GM23338 (cell line): ENCODE results near the gene HCN3.

Source experiments
- CREB1 ChIP-seq: fragments of 250-450 bp; sonication (Bioruptor Pico); IDR thresholded peaks from 2 replicates; pipeline ENCODE4 v1.5.0; 2020; ENCODE audit warnings: low read depth, mild to moderate bottlenecking, moderate library complexity
- CTCF ChIP-seq, 2 experiments: fragments of 200-600 bp in 1 of 2; sonication (generic) in 1 of 2; conservative IDR thresholded peaks; 2 replicates each; pipeline versions ENCODE4 v1.5.1 to v1.6.1; 2016 to 2017; ENCODE audit warnings: antibody characterized with exemption in 2 of 2, low read depth in 2 of 2, mild to moderate bottlenecking in 2 of 2, moderate library complexity in 1 of 2
- EZH2 ChIP-seq: fragments of 200-600 bp; sonication (generic); IDR thresholded peaks from one replicate; pipeline ENCODE4 v1.8.0; 2017; ENCODE audit warnings: antibody characterized with exemption, mild to moderate bottlenecking, low read depth; ENCODE audit not compliant: unreplicated experiment
- EZH2phosphoT487 ChIP-seq: fragments of 200-600 bp; sonication (generic); IDR thresholded peaks from one replicate; pipeline ENCODE4 v1.8.1; 2018; ENCODE audit warnings: antibody characterized with exemption; ENCODE audit not compliant: unreplicated experiment
- NANOG ChIP-seq: IDR thresholded peaks from 2 replicates; pipeline ENCODE4 v1.6.1; 2016; ENCODE audit warnings: antibody characterized with exemption, borderline replicate concordance
- POLR2AphosphoS5 ChIP-seq: IDR thresholded peaks from 2 replicates; pipeline ENCODE4 v1.6.1; 2016; ENCODE audit warnings: antibody characterized with exemption, low read depth
- STAT1 ChIP-seq: IDR thresholded peaks from one replicate; pipeline ENCODE4 v1.6.1; 2016; ENCODE audit warnings: antibody characterized with exemption; ENCODE audit not compliant: unreplicated experiment
- ZNF462 ChIP-seq: fragments of 250-450 bp; sonication (Bioruptor Pico); IDR thresholded peaks from 2 replicates; pipeline ENCODE4 v1.5.0; 2020; ENCODE audit warnings: mild to moderate bottlenecking, moderate library complexity
- TF ChIP-seq, protein P1 (sequence below): IDR thresholded peaks from one replicate; pipeline ENCODE4 v1.6.1; 2018; ENCODE audit warnings: antibody characterized with exemption; ENCODE audit not compliant: unreplicated experiment

GRCh38 chr1:155267373-155267772, 9.9 kb upstream of the HCN3 start:
- TF ChIP-seq CTCF (conservative IDR thresholded peaks at IDR 0.05; ENCODE audit: low read depth in 2 of 2), result no peak
- TF ChIP-seq POLR2AphosphoS5, result no peak
- TF ChIP-seq, protein P1, sequence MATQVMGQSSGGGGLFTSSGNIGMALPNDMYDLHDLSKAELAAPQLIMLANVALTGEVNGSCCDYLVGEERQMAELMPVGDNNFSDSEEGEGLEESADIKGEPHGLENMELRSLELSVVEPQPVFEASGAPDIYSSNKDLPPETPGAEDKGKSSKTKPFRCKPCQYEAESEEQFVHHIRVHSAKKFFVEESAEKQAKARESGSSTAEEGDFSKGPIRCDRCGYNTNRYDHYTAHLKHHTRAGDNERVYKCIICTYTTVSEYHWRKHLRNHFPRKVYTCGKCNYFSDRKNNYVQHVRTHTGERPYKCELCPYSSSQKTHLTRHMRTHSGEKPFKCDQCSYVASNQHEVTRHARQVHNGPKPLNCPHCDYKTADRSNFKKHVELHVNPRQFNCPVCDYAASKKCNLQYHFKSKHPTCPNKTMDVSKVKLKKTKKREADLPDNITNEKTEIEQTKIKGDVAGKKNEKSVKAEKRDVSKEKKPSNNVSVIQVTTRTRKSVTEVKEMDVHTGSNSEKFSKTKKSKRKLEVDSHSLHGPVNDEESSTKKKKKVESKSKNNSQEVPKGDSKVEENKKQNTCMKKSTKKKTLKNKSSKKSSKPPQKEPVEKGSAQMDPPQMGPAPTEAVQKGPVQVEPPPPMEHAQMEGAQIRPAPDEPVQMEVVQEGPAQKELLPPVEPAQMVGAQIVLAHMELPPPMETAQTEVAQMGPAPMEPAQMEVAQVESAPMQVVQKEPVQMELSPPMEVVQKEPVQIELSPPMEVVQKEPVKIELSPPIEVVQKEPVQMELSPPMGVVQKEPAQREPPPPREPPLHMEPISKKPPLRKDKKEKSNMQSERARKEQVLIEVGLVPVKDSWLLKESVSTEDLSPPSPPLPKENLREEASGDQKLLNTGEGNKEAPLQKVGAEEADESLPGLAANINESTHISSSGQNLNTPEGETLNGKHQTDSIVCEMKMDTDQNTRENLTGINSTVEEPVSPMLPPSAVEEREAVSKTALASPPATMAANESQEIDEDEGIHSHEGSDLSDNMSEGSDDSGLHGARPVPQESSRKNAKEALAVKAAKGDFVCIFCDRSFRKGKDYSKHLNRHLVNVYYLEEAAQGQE, result no peak
- no peak for TF ChIP-seq STAT1
- TF ChIP-seq EZH2, result no peak
- TF ChIP-seq CREB1 (CRISPR knock-in tag), result no peak
- no peak for TF ChIP-seq EZH2phosphoT487
- TF ChIP-seq NANOG, result no peak
- TF ChIP-seq ZNF462 (CRISPR knock-in tag), result no peak
